PC-9 (cell line): ENCODE data around the gene RTKN2.

Source experiments
- EZH2 ChIP-seq: fragments of 200-600 bp; sonication (generic); IDR thresholded peaks from 2 replicates; pipeline ENCODE4 v1.8.0; 2017; ENCODE audit warnings: antibody characterized with exemption, low read depth
- TF ChIP-seq, protein P1 (sequence below): fragments of 200-600 bp; sonication (generic); conservative IDR thresholded peaks from 2 replicates; pipeline ENCODE4 v1.6.1; 2017; ENCODE audit warnings: mixed run types, antibody characterized with exemption, mild to moderate bottlenecking, moderate library complexity

DNA sequence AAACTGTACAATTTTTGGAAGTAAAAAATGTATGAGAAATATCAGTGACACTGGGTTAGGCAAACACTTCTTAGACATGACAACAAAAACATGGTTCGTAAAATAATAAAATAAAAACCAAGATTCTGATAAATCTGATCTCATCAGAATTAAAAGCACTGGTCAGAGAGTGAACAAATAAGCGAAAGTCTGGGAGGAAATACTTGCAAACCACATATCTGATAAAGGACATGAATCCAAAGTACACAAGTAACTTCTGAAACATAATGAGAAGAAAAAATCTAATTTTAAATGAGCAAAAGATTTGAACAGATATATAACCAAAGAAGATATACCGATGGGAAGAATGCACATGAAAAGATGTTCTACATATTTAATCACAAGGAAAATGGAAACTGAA, 91.5 kb downstream of the RTKN2 start:
- TF ChIP-seq, protein P1, sequence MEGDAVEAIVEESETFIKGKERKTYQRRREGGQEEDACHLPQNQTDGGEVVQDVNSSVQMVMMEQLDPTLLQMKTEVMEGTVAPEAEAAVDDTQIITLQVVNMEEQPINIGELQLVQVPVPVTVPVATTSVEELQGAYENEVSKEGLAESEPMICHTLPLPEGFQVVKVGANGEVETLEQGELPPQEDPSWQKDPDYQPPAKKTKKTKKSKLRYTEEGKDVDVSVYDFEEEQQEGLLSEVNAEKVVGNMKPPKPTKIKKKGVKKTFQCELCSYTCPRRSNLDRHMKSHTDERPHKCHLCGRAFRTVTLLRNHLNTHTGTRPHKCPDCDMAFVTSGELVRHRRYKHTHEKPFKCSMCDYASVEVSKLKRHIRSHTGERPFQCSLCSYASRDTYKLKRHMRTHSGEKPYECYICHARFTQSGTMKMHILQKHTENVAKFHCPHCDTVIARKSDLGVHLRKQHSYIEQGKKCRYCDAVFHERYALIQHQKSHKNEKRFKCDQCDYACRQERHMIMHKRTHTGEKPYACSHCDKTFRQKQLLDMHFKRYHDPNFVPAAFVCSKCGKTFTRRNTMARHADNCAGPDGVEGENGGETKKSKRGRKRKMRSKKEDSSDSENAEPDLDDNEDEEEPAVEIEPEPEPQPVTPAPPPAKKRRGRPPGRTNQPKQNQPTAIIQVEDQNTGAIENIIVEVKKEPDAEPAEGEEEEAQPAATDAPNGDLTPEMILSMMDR, result no peak
- no peak for TF ChIP-seq EZH2
